HG03558 (cell line): ENCODE measurements around the gene KCNT2.

Experiments
- ATAC-seq: cut with Tn5 transposase; IDR thresholded peaks from one replicate; pipeline ENCODE4 v1.9.1; 2021; ENCODE audit warnings: moderate number of reproducible peaks; ENCODE audit not compliant: unreplicated experiment; ENCODE audit errors: extremely low read depth

Gene KCNT2

GRCh38 chr1:196407358-196408051, 200.7 kb downstream of the KCNT2 start:
- ATAC-seq, result no peak

GRCh38 chr1:196405839-196406238, 202.4 kb downstream of the KCNT2 start:
- ATAC-seq, result no peak

- no peak for ATAC-seq
These were observed 204.2 kb downstream of the KCNT2 start for GRCh38 chr1:196403803-196404690.

- ATAC-seq, result no peak
These were observed 206.3 kb downstream of the KCNT2 start for GRCh38 chr1:196401891-196402290.

- ATAC-seq, result no peak
These were observed 206.8 kb downstream of the KCNT2 start for GRCh38 chr1:196401452-196401833.

GRCh38 chr1:196400478-196401451, 207.5 kb downstream of the KCNT2 start:
- no peak for ATAC-seq

GRCh38 chr1:196399713-196400112, 208.5 kb downstream of the KCNT2 start:
- ATAC-seq, result no peak

- no peak for ATAC-seq
These were observed 214.5 kb downstream of the KCNT2 start for GRCh38 chr1:196393742-196394141.

GRCh38 chr1:196393282-196393681, 215.0 kb downstream of the KCNT2 start:
- ATAC-seq, result no peak

GRCh38 chr1:196387766-196388165, 220.5 kb downstream of the KCNT2 start:
- ATAC-seq, result no peak

- no peak for ATAC-seq
These were observed 223.1 kb downstream of the KCNT2 start for GRCh38 chr1:196385109-196385508.

GRCh38 chr1:196382383-196382782, 225.9 kb downstream of the KCNT2 start:
- no peak for ATAC-seq

GRCh38 chr1:196381544-196381943, 226.7 kb downstream of the KCNT2 start:
- no peak for ATAC-seq

- ATAC-seq, result no peak
These were observed 227.9 kb downstream of the KCNT2 start for GRCh38 chr1:196380316-196380715.

GRCh38 chr1:196377811-196378210, 230.4 kb downstream of the KCNT2 start:
- ATAC-seq, result no peak

- no peak for ATAC-seq
These were observed 231.5 kb downstream of the KCNT2 start for GRCh38 chr1:196376630-196377328.

- no peak for ATAC-seq
These were observed 234.4 kb downstream of the KCNT2 start for GRCh38 chr1:196373798-196374197.

- peak; percentile 45 for ATAC-seq
These were observed 235.2 kb downstream of the KCNT2 start for GRCh38 chr1:196372896-196373536.

GRCh38 chr1:196367838-196368237, 240.4 kb downstream of the KCNT2 start:
- ATAC-seq, result no peak
